Uterine smooth muscle cell (primary cell): ENCODE results near the gene STIP1. TPM values are rescaled to one million over a fixed set of nuclear protein-coding genes. Genes with fewer than 3 reads are reported as not detected.

ENCODE experiments used
- total RNA-seq: library from RNA; depleted of rRNA; stranded (reverse); fragments of >200 nt; gene quantifications from 2 replicates; pipeline ENCODE4 v1.2.3, GENCODE V29; 2014

Gene STIP1
- total RNA-seq, result 141 and 237 TPM in 2 replicates

GRCh38 chr11:64185693-64186491 lies at the start of gene STIP1:
TSS of gene STIP1 (plus strand) at chr11:64186171. CDS start at chr11:64186262, 91 bp downstream.

GRCh38 chr11:64165842-64166635 lies 19.9 kb upstream of the STIP1 start, which contains the start of gene MACROD1:
TSS of gene MACROD1 (minus strand) at chr11:64166113. CDS start at chr11:64165994, 119 bp downstream.

GRCh38 chr11:64206457-64207255 lies 20.7 kb downstream of the STIP1 start, which contains the start of gene FERMT3:
TSS of gene FERMT3 (plus strand) at chr11:64206721. CDS start at chr11:64207365, 644 bp downstream.

GRCh38 chr11:64225608-64226506 lies 39.9 kb downstream of the STIP1 start, which contains the start of the genes NUDT22 and TRPT1:
TSS of gene NUDT22 (plus strand) at chr11:64226274. CDS start at chr11:64226653, 379 bp downstream.
TSS of gene TRPT1 (minus strand) at chr11:64226186. CDS start at chr11:64225860, 326 bp downstream.

GRCh38 chr11:64230171-64230984 lies 44.4 kb downstream of the STIP1 start, which contains the start of gene DNAJC4:
TSS of gene DNAJC4 (plus strand) at chr11:64230548. CDS start at chr11:64230855, 307 bp downstream.

GRCh38 chr11:64233913-64234586 lies 48.1 kb downstream of the STIP1 start, which contains the start of gene VEGFB:
TSS of gene VEGFB (plus strand) at chr11:64234584. CDS start at chr11:64234834, 250 bp downstream.

GRCh38 chr11:64240435-64241240 lies 54.7 kb downstream of the STIP1 start, which contains the start of gene FKBP2:
TSS of gene FKBP2 (plus strand) at chr11:64241095. CDS start at chr11:64242388, 1,293 bp downstream.

GRCh38 chr11:64246871-64247728 lies 61.1 kb downstream of the STIP1 start, which contains the start of gene PPP1R14B:
TSS of gene PPP1R14B (minus strand) at chr11:64246943. CDS start at chr11:64246673, 270 bp downstream.

GRCh38 chr11:64251016-64251752 lies 65.2 kb downstream of the STIP1 start, which contains the start of gene PLCB3:
TSS of gene PLCB3 (plus strand) at chr11:64251530. CDS start at chr11:64251650, 120 bp downstream.

Other genes with a start within 250 kb of the STIP1 start
- 7.3 and 8.7 TPM in 2 replicates for gene NAA40, start 247.2 kb upstream of the STIP1 start, total RNA-seq
- 307 and 311 TPM in 2 replicates for gene COX8A, start 211.6 kb upstream of the STIP1 start, total RNA-seq
- 37.5 and 54.6 TPM in 2 replicates for gene OTUB1, start 199.7 kb upstream of the STIP1 start, total RNA-seq
- gene FLRT1, start 150.2 kb upstream of the STIP1 start, total RNA-seq, result 0.12 TPM in 1 of 2 replicates, not detected in the other
- 9.3 and 20.5 TPM in 2 replicates for gene MACROD1, start 20.1 kb upstream of the STIP1 start, total RNA-seq
- gene FERMT3, start 20.6 kb downstream of the STIP1 start, total RNA-seq, result 3.2 and 4.8 TPM in 2 replicates
- gene TRPT1, start 40.0 kb downstream of the STIP1 start, total RNA-seq, result 39.1 and 46.2 TPM in 2 replicates
- 63.5 and 71.4 TPM in 2 replicates for gene NUDT22, start 40.1 kb downstream of the STIP1 start, total RNA-seq
- gene DNAJC4, start 44.4 kb downstream of the STIP1 start, total RNA-seq, result 4.5 and 9.1 TPM in 2 replicates
- 21.9 and 38.9 TPM in 2 replicates for gene VEGFB, start 48.4 kb downstream of the STIP1 start, total RNA-seq
- gene FKBP2, start 54.9 kb downstream of the STIP1 start, total RNA-seq, result 40.7 and 59.2 TPM in 2 replicates
- 296 and 414 TPM in 2 replicates for gene PPP1R14B, start 60.8 kb downstream of the STIP1 start, total RNA-seq
- gene PLCB3, start 65.4 kb downstream of the STIP1 start, total RNA-seq, result 55.2 and 56.8 TPM in 2 replicates
- 55.6 and 65.6 TPM in 2 replicates for gene BAD, start 98.5 kb downstream of the STIP1 start, total RNA-seq
- gene GPR137, start 99.7 kb downstream of the STIP1 start, total RNA-seq, result 5.3 and 8.1 TPM in 2 replicates
- gene KCNK4, start 105.1 kb downstream of the STIP1 start, total RNA-seq, result not detected in 2 replicates
- gene CATSPERZ, start 114.2 kb downstream of the STIP1 start, total RNA-seq, result not detected in 2 replicates
- 33.6 and 40.9 TPM in 2 replicates for gene ESRRA, start 119.4 kb downstream of the STIP1 start, total RNA-seq
- gene TRMT112, start 131.4 kb downstream of the STIP1 start, total RNA-seq, result 345 and 365 TPM in 2 replicates
- gene PRDX5, start 131.9 kb downstream of the STIP1 start, total RNA-seq, result 201 and 411 TPM in 2 replicates
- gene CCDC88B, start 154.0 kb downstream of the STIP1 start, total RNA-seq, result 1.9 and 2.0 TPM in 2 replicates
- gene RPS6KA4, start 173.0 kb downstream of the STIP1 start, total RNA-seq, result 39.7 and 58.7 TPM in 2 replicates